HEK293T (cell line): Measurements from ENCODE around the gene ANKFN1.

Experiments used
- BHLHE40 ChIP-seq: fragments of 450-650 bp; IDR thresholded peaks from 2 replicates; pipeline ENCODE4 v1.6.1; 2016; ENCODE audit warnings: mild to moderate bottlenecking, moderate library complexity, borderline replicate concordance
- CTBP1 ChIP-seq: fragments of 450-650 bp; IDR thresholded peaks from 2 replicates; pipeline ENCODE4 v1.6.1; 2016; ENCODE audit warnings: borderline replicate concordance
- FOXM1 ChIP-seq: fragments of 450-650 bp; IDR thresholded peaks from 2 replicates; pipeline ENCODE4 v1.6.1; 2017; ENCODE audit warnings: mild to moderate bottlenecking, borderline replicate concordance
- HDGF ChIP-seq: fragments of 450-650 bp; IDR thresholded peaks from 2 replicates; pipeline ENCODE4 v1.6.1; 2017; ENCODE audit warnings: antibody characterized with exemption, borderline replicate concordance
- PKNOX1 ChIP-seq: fragments of 450-650 bp; IDR thresholded peaks from 2 replicates; pipeline ENCODE4 v1.6.1; 2016
- SP1 ChIP-seq: fragments of 450-650 bp; IDR thresholded peaks from 2 replicates; pipeline ENCODE4 v1.6.1; 2017
- SUZ12 ChIP-seq: fragments of 450-650 bp; IDR thresholded peaks from 2 replicates; pipeline ENCODE4 v1.6.1; 2016; ENCODE audit warnings: mild to moderate bottlenecking
- TARDBP ChIP-seq: fragments of 450-650 bp; IDR thresholded peaks from 2 replicates; pipeline ENCODE4 v1.6.1; 2016
- ZNF384 ChIP-seq: fragments of 450-650 bp; IDR thresholded peaks from 2 replicates; pipeline ENCODE4 v1.6.1; 2016

GRCh38 chr17:56222255-56222654, 69.0 kb downstream of the ANKFN1 start:
- TF ChIP-seq ZNF384 (no peak), BHLHE40 (no peak), CTBP1 (no peak), SUZ12 (no peak), HDGF (no peak), SP1 (no peak), PKNOX1 (no peak), FOXM1 (no peak), TARDBP (no peak)
